Esophagus muscularis mucosa (tissue), 4 donors: ENCODE measurements around the gene LRFN2. TPM values are rescaled to one million over a fixed set of nuclear protein-coding genes. Genes with fewer than 3 reads are reported as not detected.

Source experiments
- DNase-seq: peaks from one replicate; pipeline ENCODE4 v3.0.0-alpha.2; 2017; ENCODE audit errors: extremely low spot score
- H3K27ac ChIP-seq, 4 donors: fragments of 200-600 bp; sonication (generic); replicated peaks in 1 of 4; 1 replicate in 3 of 4; 2 replicates in 1 of 4; pipeline ENCODE4 v1.5.1; 2016 to 2019; ENCODE audit warnings: mild to moderate bottlenecking in 1 of 4
- H3K27me3 ChIP-seq, 4 donors: fragments of 200-600 bp; sonication (generic); one replicate each; pipeline versions ENCODE4 v1.5.1 to v1.6.0; 2016 to 2019
- H3K36me3 ChIP-seq, 4 donors: fragments of 200-600 bp; sonication (generic); one replicate each; pipeline ENCODE4 v1.5.1; 2016 to 2019
- H3K4me1 ChIP-seq, 4 donors: fragments of 200-600 bp; sonication (generic); one replicate each; pipeline ENCODE4 v1.5.1; 2016 to 2019
- H3K4me3 ChIP-seq, 4 donors: fragments of 200-600 bp; sonication (generic); 1 replicate in 2 of 4; 2 replicates in 2 of 4; pipeline ENCODE4 v1.5.1; 2016 to 2019; ENCODE audit warnings: mild to moderate bottlenecking in 4 of 4, moderate library complexity in 1 of 4
- H3K9me3 ChIP-seq, 4 donors: fragments of 200-600 bp; sonication (generic); 1 replicate in 3 of 4; 2 replicates in 1 of 4; pipeline ENCODE4 v1.5.1; 2016 to 2019
- CTCF ChIP-seq, 3 experiments: fragments of 200-600 bp in 2 of 3; fragments of 450-650 bp in 1 of 3; sonication (generic) in 2 of 3; IDR thresholded peaks; one replicate each; pipeline ENCODE4 v1.5.1; 2017 to 2019; ENCODE audit warnings: antibody characterized with exemption in 3 of 3, mild to moderate bottlenecking in 2 of 3, moderate library complexity in 1 of 3
- EP300 ChIP-seq: sonication (generic); formaldehyde crosslinking; IDR thresholded peaks from one replicate; pipeline ENCODE4 v1.6.1; 2017; ENCODE audit warnings: antibody characterized with exemption
- POLR2A ChIP-seq: fragments of 450-650 bp; IDR thresholded peaks from one replicate; pipeline ENCODE4 v1.6.1; 2017; ENCODE audit warnings: antibody characterized with exemption, moderate library complexity, mild to moderate bottlenecking, low read depth
- POLR2AphosphoS5 ChIP-seq, 2 donors: sonication (generic); formaldehyde crosslinking; IDR thresholded peaks; one replicate each; pipeline ENCODE4 v1.6.1; 2017; ENCODE audit warnings: antibody characterized with exemption in 2 of 2
- WGBS: methylation state at CpG from one replicate; pipeline ENCODE4 v1.1.5; 2018; 5-methylcytosine and 5-hydroxymethylcytosine counted together
- intact Hi-C: fragments of 100-400 bp; cut with DNase I; formaldehyde crosslinking; loops from one replicate; pipeline ENCODE4 v1.15.1; 2023
- total RNA-seq, 4 donors: library from RNA; depleted of rRNA; stranded (reverse); fragments of >200 nt; gene quantifications; one replicate each; pipeline versions ENCODE4 v1.1.0 to v1.2.1, GENCODE V29; 2016

LRFN2 gene
- total RNA-seq, 4 donors from 2014 or later, result 0.11 TPM; not detected in 3

DNA sequence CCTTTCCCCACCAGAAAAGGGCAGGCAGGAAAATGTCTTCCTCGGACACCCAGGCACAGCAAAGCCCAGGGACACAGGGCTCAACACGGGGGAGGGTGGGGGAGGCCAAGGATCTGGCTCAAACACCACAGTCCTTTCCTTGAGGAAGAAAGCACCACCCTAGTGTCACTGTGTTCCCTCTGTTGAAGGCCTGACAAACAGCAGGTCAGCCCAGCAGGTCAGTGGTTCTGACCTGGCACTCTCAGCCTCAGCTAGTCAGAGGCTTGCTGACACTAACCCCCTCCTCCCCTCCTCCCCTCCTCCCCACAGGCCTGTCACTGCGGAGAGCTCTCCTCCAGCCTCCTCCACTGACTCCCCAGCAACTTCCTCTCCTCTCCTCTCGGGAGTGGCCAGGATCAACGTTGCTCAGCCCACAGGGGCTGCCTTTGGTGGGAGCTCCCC is 239.6 kb downstream of the LRFN2 start:
- intact Hi-C loops, result no loop called here
- no peaks in the 10 kb centered on the region for H3K9me3 ChIP-seq
- peaks cover 0 to 14% (median 0%) of the 10 kb centered on the region in 4 donors for H3K27me3 ChIP-seq
- peak; percentile 85 for DNase-seq
- H3K27ac ChIP-seq, result no peak overlapping the region
- TF ChIP-seq EP300, result no peak
- TF ChIP-seq CTCF (IDR thresholded peaks at IDR 0.05), result no peak
- no peak for TF ChIP-seq POLR2AphosphoS5 (IDR thresholded peaks at IDR 0.05)
- no peaks in the 10 kb centered on the region for H3K36me3 ChIP-seq
- no peak overlapping the region for H3K4me3 ChIP-seq
- 48% methylated on average over 4 of the region's 5 CpGs for WGBS
- peaks cover 0 to 21% (median under 1%) of the 10 kb centered on the region in 4 donors for H3K4me1 ChIP-seq

- peak; percentile 45 for DNase-seq
- H3K4me3 ChIP-seq, result no peak overlapping the region
- no peaks in the 10 kb centered on the region for H3K9me3 ChIP-seq
- intact Hi-C loops, result no loop called here
- peaks cover 0 to 34% (median 4%) of the 10 kb centered on the region in 4 donors for H3K4me1 ChIP-seq
- no peak for TF ChIP-seq POLR2AphosphoS5 (IDR thresholded peaks at IDR 0.05)
- TF ChIP-seq EP300, result no peak
- TF ChIP-seq POLR2A, result no peak
- no peaks in the 10 kb centered on the region for H3K36me3 ChIP-seq
- no peak overlapping the region for H3K27ac ChIP-seq
- WGBS, result 92% methylated on average over 6 of the region's 6 CpGs
- H3K27me3 ChIP-seq, result peaks cover 0 to 14% (median 0%) of the 10 kb centered on the region in 4 donors
These were observed 240.9 kb downstream of the LRFN2 start for GRCh38 chr6:40346246-40346645.

DNA sequence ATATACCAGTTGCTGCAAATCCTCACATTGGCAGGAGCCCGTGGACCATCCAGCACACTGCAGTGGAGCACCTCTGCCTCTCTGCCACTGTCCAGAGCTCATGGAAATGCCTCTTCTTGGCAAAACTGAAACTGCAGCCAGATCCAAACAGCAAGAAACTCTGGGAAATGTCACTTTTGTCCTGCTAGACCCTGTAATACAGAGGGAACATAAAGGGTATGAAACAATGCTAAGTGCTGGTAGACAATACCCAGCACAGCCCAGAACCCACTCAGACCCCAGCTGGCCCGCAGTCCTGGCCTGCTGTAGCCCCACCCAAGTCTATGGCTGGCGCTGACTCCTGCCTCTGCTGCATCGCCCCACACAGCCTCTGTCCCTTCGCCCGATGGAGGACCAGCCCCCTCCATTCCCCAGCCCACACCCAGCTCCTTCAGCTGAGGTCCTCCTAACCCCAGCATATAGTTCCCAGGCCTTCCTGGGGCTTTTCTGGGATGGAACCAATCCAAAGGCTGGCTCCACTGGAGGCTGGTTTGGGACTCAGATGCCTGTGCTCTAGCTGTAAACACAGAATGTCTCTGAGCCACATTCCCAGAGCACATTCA is 242.5 kb downstream of the LRFN2 start:
- Histone ChIP-seq H3K4me3 (no peak overlapping the region), H3K27ac (no peak overlapping the region), H3K27me3 (peaks cover 0 to 14% (median 0%) of the 10 kb centered on the region in 4 donors), H3K4me1 (peaks cover 0 to 34% (median 4%) of the 10 kb centered on the region in 4 donors), H3K9me3 (no peaks in the 10 kb centered on the region), H3K36me3 (no peaks in the 10 kb centered on the region)
- peak; percentile 89 for DNase-seq
- intact Hi-C loops, result no loop called here
- no peak for TF ChIP-seq POLR2AphosphoS5 (IDR thresholded peaks at IDR 0.05)
- 75% methylated on average over 5 of the region's 6 CpGs for WGBS

DNA sequence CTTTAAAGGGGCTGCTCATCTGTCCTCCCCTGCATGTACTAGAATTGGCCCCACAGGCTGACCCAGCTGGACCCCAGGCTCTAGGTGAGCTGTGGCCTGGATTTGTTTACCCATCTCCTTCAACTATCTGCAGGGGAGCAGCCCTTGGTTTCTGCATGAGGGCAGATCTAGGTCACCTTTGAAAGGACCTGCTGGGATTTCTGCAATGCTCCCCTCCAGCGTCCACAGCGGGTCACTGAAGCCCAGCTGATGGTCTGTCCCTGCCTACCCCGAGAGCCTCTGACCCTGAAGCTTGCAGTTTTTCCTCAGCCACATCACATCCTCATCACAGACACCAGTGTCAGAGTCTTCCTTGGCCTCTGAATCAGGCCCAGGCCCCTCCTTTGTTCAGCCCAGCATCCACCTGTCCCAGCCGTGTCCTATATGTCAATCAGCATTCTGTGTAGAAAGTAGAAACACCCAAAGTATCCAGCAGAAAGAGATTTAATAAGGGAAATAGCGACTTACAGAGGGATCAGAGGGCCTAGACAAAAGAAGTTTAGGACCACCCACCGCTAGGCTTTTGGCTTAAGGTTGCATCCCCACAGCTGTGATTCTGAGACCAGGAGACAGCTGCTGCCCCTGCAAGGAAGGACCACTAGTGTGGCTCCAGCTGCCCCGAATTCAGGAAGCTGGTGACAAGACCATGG is 243.1 kb downstream of the LRFN2 start:
- peaks cover 0 to 14% (median 0%) of the 10 kb centered on the region in 4 donors for H3K27me3 ChIP-seq
- H3K36me3 ChIP-seq, result no peaks in the 10 kb centered on the region
- WGBS, result 76% methylated on average over 7 of the region's 7 CpGs
- no peaks in the 10 kb centered on the region for H3K9me3 ChIP-seq
- TF ChIP-seq CTCF (IDR thresholded peaks at IDR 0.05), result no peak
- no peak for TF ChIP-seq POLR2A
- TF ChIP-seq EP300, result no peak
- TF ChIP-seq POLR2AphosphoS5 (IDR thresholded peaks at IDR 0.05), result no peak
- H3K4me1 ChIP-seq, result peaks cover 0 to 34% (median 4%) of the 10 kb centered on the region in 4 donors
- no peak overlapping the region for H3K4me3 ChIP-seq
- DNase-seq, result peak; percentile 64
- no peak overlapping the region for H3K27ac ChIP-seq
- intact Hi-C loops, result no loop called here

DNA sequence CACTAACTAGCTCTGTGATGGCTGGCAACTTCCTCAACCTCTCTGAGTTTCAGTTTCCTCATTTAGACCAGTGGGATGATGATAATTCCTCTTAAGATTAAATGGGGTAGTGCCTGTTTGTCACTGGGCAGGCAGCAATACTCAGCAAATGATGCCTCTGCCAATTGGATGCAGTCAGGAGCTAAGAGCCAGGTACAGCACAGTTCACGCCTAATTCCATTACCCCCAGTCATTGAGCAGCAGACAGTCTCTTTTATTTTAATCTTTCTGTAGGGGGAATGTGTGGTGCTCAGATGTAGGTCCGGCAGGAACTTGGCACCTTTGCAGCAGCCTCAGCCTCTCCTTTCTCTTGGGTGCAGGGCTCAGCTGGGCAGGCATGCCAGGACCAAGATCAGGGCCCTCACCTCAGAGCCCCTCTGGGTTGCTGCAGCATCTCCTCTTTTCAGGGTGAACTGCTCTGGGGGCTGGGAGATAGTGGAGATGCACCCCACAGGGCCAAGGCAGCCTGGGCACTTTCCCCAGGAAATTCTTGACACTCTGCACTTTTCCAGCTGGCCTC is 243.8 kb downstream of the LRFN2 start:
- no peak for TF ChIP-seq CTCF (IDR thresholded peaks at IDR 0.05)
- no peak for TF ChIP-seq POLR2AphosphoS5 (IDR thresholded peaks at IDR 0.05)
- TF ChIP-seq POLR2A, result no peak
- TF ChIP-seq EP300, result no peak
- no peak for DNase-seq
- Histone ChIP-seq H3K36me3 (no peaks in the 10 kb centered on the region), H3K27me3 (peaks cover 0 to 14% (median 0%) of the 10 kb centered on the region in 4 donors), H3K4me1 (peaks cover 0 to 34% (median 4%) of the 10 kb centered on the region in 4 donors), H3K27ac (no peak overlapping the region), H3K4me3 (no peak overlapping the region), H3K9me3 (no peaks in the 10 kb centered on the region)
- intact Hi-C loops, result no loop called here
- WGBS, result 77% methylated on average over 2 of the region's 2 CpGs
